ENCODE measurements around the gene NAA50. TPM values are rescaled to one million over a fixed set of nuclear protein-coding genes. Genes with fewer than 3 reads are reported as not detected.

Gene NAA50
- total and polyA plus RNA-seq, 2 of the 13 experiments (the other 11 are each of a cell fraction or from before 2014, with no cell fraction given), result 30.2 to 233 TPM

GRCh38 chr3:113690482-113690881 is 55.6 kb downstream of the NAA50 start (continued):
- TF ChIP-seq ZNF746 (CRISPR knock-in tag; IDR thresholded peaks at IDR 0.05), result no peak

- DNase-seq (ENCODE audit: low spot score), result peak; percentile 78
- TF ChIP-seq CHD4 (IDR thresholded peaks at IDR 0.05; ENCODE audit: borderline replicate concordance, low read length) (no peak), PHF8 (CRISPR knock-in tag; IDR thresholded peaks at IDR 0.05) (peak; percentile 41; the same call in 1 of the 2 replicates), ATF4 (CRISPR knock-in tag; IDR thresholded peaks at IDR 0.05) (no peak), ZFP37 (CRISPR knock-in tag; IDR thresholded peaks at IDR 0.05; ENCODE audit: borderline replicate concordance) (no peak), NR3C1 (CRISPR knock-in tag; IDR thresholded peaks at IDR 0.05) (no peak), MYPOP (CRISPR knock-in tag; IDR thresholded peaks at IDR 0.05) (peak; percentile 40; the same call in 1 of the 2 replicates), IRX3 (CRISPR knock-in tag; IDR thresholded peaks at IDR 0.05; ENCODE audit: borderline replicate concordance, low read depth) (no peak)
- TF ChIP-seq, protein P1, sequence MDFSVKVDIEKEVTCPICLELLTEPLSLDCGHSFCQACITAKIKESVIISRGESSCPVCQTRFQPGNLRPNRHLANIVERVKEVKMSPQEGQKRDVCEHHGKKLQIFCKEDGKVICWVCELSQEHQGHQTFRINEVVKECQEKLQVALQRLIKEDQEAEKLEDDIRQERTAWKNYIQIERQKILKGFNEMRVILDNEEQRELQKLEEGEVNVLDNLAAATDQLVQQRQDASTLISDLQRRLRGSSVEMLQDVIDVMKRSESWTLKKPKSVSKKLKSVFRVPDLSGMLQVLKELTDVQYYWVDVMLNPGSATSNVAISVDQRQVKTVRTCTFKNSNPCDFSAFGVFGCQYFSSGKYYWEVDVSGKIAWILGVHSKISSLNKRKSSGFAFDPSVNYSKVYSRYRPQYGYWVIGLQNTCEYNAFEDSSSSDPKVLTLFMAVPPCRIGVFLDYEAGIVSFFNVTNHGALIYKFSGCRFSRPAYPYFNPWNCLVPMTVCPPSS (IDR thresholded peaks at IDR 0.05), result no peak
- TF ChIP-seq, protein P2, sequence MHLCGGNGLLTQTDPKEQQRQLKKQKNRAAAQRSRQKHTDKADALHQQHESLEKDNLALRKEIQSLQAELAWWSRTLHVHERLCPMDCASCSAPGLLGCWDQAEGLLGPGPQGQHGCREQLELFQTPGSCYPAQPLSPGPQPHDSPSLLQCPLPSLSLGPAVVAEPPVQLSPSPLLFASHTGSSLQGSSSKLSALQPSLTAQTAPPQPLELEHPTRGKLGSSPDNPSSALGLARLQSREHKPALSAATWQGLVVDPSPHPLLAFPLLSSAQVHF (CRISPR knock-in tag; IDR thresholded peaks at IDR 0.05), result no peak
- TF ChIP-seq, protein P3, sequence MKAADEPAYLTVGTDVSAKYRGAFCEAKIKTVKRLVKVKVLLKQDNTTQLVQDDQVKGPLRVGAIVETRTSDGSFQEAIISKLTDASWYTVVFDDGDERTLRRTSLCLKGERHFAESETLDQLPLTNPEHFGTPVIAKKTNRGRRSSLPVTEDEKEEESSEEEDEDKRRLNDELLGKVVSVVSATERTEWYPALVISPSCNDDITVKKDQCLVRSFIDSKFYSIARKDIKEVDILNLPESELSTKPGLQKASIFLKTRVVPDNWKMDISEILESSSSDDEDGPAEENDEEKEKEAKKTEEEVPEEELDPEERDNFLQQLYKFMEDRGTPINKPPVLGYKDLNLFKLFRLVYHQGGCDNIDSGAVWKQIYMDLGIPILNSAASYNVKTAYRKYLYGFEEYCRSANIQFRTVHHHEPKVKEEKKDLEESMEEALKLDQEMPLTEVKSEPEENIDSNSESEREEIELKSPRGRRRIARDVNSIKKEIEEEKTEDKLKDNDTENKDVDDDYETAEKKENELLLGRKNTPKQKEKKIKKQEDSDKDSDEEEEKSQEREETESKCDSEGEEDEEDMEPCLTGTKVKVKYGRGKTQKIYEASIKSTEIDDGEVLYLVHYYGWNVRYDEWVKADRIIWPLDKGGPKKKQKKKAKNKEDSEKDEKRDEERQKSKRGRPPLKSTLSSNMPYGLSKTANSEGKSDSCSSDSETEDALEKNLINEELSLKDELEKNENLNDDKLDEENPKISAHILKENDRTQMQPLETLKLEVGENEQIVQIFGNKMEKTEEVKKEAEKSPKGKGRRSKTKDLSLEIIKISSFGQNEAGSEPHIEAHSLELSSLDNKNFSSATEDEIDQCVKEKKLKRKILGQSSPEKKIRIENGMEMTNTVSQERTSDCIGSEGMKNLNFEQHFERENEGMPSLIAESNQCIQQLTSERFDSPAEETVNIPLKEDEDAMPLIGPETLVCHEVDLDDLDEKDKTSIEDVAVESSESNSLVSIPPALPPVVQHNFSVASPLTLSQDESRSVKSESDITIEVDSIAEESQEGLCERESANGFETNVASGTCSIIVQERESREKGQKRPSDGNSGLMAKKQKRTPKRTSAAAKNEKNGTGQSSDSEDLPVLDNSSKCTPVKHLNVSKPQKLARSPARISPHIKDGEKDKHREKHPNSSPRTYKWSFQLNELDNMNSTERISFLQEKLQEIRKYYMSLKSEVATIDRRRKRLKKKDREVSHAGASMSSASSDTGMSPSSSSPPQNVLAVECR (CRISPR knock-in tag; IDR thresholded peaks at IDR 0.05; ENCODE audit: borderline replicate concordance), result no peak
Observed at GRCh38 chr3:113685956-113686721, 59.9 kb downstream of the NAA50 start.

More at GRCh38 chr3:113685956-113686721, 59.9 kb downstream of the NAA50 start:
- Histone ChIP-seq H3K9me3 (ENCODE audit: low read length) (no peaks in the 10 kb centered on the region), H3K9ac (ENCODE audit: insufficient read depth, low read depth, low read length) (no peak overlapping the region; the same call in 1 of the 2 replicates), H3K4me3 (replicated peaks in 1 of 3; ENCODE audit: insufficient read depth in 1 of 3, low read depth in 2 of 3, low read length in 3 of 3) (0 out of 6 replicates have a peak overlapping the region, but pooled peaks of 1 of the 3 experiments have one; percentile 7), H3K79me2 (ENCODE audit: insufficient read depth, low read length) (peaks cover 33% of the 10 kb centered on the region), H3K4me2 (ENCODE audit: low read depth, low read length) (peak overlapping the region; percentile 52), H3K36me3 (replicated peaks in 1 of 2; ENCODE audit: control insufficient read depth in 1 of 2, insufficient read depth in 2 of 2, low read length in 2 of 2) (peaks cover 0 to 4% of the 10 kb centered on the region in 2 experiments; a peak in 1 of 5 replicates), H3K27me3 (ENCODE audit: control insufficient read depth in 1 of 2, insufficient read depth in 2 of 2, low read length in 2 of 2) (no peaks in the 10 kb centered on the region), H3K4me1 (ENCODE audit: insufficient read depth, low read length) (peaks cover 39% of the 10 kb centered on the region), H3K27ac (ENCODE audit: extremely low read length, insufficient read depth, low read length) (peak overlapping the region; percentile 52), H2AFZ (ENCODE audit: low read length) (no peak overlapping the region), H4K20me1 (ENCODE audit: insufficient read depth, low read length) (no peaks in the 10 kb centered on the region)
- CTCF ChIA-PET (ENCODE audit: low intra/inter-chr PET ratio, low total read pairs), result no interaction called here
- no TSS peak for BruUV-seq (replicated peaks)
- intact Hi-C loops (cut with micrococcal nuclease; ENCODE audit: unreplicated experiment), result no loop called here
- ATAC-seq, result peak; percentile 93
- no CpG with 5 or more reads among the region's 2 CpGs for WGBS (ENCODE audit: low lambda C conversion rate)
- POLR2A ChIA-PET, result interaction anchor here (2.2 kb wide), 1 partner anchor 10 kb away, joined by 15 read pairs; the partner anchor contains the start of gene USF3
- FAIRE-seq, result peak; percentile 97
- in situ Hi-C loops (cut with HindIII; ENCODE audit: extremely low pct_ligation_motif_present, low pct_unique_long_range_greater_than_20kb), result no loop called here

Measured in HepG2 (cell line).